ENCODE data around the gene MORC2.

DNA sequence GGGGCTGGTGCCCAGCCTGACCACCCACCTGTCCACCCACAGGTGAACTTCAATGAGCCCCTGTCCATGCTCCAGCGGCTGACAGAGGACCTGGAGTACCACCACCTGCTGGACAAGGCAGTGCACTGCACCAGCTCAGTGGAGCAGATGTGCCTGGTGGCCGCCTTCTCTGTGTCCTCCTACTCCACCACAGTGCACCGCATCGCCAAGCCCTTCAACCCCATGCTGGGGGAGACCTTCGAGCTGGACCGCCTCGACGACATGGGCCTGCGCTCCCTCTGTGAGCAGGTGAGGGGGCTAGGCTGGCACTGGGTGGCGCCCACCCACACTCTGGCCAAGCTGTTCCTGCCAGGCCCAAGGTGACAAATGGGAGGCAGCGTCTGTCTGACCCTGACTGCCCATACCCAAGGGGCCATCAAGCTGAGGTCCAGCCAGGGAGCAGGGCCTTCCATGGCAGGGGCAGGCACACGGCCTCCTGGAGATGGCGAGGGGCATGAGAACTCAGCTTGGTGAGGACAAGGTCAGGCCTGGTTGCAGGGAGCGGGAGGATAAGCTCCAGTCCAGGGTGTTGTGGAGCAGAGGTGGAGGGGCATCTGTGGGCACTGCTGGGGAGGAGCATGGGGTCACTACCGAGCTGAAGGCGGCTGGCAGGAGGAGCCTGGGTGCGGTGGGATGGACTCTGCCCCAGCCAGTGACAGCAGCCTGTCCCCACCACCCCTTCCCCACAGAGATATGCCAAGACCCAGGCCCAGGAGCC is 77.7 kb downstream of the MORC2 start:
- no peak for TF ChIP-seq EZH2 (IDR thresholded peaks at IDR 0.05; ENCODE audit: low read length, missing control alignments)
- TF ChIP-seq, protein P1, sequence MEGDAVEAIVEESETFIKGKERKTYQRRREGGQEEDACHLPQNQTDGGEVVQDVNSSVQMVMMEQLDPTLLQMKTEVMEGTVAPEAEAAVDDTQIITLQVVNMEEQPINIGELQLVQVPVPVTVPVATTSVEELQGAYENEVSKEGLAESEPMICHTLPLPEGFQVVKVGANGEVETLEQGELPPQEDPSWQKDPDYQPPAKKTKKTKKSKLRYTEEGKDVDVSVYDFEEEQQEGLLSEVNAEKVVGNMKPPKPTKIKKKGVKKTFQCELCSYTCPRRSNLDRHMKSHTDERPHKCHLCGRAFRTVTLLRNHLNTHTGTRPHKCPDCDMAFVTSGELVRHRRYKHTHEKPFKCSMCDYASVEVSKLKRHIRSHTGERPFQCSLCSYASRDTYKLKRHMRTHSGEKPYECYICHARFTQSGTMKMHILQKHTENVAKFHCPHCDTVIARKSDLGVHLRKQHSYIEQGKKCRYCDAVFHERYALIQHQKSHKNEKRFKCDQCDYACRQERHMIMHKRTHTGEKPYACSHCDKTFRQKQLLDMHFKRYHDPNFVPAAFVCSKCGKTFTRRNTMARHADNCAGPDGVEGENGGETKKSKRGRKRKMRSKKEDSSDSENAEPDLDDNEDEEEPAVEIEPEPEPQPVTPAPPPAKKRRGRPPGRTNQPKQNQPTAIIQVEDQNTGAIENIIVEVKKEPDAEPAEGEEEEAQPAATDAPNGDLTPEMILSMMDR (conservative IDR thresholded peaks at IDR 0.05 in 1 of 2, IDR thresholded peaks at IDR 0.05 in 1 of 2; ENCODE audit: low read depth in 1 of 2, low read length in 2 of 2), result peak; percentile 59 to 90
